SH-SY5Y (cell line): ENCODE measurements around the gene TULP4.

Experiments
- GATA2 ChIP-seq: IDR thresholded peaks from 2 replicates; pipeline ENCODE4 v1.6.1; 2011; ENCODE audit warnings: mild to moderate bottlenecking, low read depth, low read length
- GATA3 ChIP-seq: IDR thresholded peaks from 2 replicates; pipeline ENCODE4 v1.6.1; 2011; ENCODE audit warnings: low read depth, mild to moderate bottlenecking, low read length, moderate library complexity

- TF ChIP-seq GATA2: no peak
- TF ChIP-seq GATA3: no peak
Observed at GRCh38 chr6:158361961-158362669, 49.9 kb downstream of the TULP4 start.
